ENCODE data around the gene SLC16A13.
"Not testable (repeated sequence)": the region's sequence is repeated elsewhere in the genome, so short reads cannot be mapped to it uniquely, and the experiment has no call there.

SLC16A13 gene

DNA sequence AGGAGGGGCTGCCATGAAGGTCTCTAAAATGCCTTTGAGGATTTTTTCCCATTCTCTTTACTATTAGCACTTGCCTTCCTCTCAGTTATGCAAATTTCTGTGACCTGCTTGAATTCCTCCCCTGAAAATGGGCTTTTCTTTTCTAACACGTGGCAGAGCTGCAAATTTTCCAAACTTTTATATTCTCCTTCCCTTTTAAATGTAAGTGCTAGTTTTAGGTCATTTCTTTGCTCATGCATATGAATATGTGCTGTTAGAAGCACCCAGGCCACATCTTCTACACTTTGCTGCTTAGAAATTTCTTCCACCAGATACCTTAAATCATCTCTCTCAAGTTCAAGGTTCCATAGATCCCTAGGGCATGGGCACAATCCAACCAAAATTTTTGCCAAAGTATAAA, 32.5 kb downstream of the SLC16A13 start:
- DNase-seq = no peak

DNA sequence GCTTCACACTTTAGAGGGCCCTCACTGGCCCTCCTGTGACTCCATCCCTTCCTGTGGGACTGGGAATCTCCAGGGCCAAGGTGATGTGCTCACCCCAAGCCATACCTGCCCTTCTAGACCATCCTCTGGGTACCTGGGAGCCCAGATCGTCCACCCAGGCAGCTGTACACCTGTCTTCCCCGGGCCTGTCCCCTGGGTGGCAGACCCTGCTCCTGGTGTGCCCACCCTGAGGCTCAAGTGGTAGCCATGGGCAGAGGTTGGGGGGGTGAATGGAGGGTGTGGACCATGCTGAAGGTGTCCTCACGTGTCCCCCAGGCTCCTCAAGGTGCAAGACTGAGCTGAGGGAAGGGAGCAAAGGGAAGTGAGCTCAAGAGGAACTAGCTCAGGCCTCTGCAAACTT, 34.9 kb downstream of the SLC16A13 start:
- DNase-seq = no peak

DNA sequence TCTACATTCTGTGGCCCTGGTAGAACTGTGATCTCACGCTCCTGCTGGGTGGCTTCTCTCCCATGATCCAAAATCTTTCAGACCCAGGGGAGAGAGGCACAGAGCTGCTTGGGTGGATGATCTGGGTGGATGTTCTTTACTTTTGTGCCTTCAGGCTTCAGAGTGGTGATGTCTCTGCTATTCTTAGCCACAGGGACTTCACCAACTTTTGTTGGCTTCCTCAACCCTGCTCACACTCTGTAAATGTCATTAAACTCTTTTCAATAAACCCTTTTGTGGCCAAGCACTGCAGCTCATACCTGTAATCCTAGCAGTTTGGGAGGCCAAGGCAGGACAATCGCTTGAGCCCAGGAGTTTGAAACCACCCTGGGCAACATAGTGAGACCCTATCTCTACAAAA, 36.6 kb downstream of the SLC16A13 start:
- DNase-seq = no peak

DNA sequence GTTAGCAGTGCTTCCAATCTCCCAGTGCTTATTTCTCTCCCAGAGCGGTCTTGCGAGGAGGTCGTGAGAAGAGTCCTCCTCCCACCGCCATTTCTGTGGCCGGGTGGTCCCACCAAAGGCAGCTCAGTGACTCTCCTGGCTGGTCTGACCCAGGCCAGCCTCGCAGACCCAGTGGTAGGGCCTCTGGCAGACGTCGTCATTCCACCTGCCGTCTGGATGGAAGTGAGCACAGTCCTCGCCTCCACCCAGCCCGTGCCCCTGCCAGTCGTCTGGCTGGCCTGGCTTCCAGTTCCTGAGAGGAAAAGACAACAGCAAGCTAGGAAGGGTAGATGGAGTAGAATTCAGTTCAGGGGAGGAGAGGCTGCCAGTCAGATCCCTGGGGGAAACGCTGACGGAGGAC, 39.1 kb downstream of the SLC16A13 start:
- DNase-seq = no peak

DNA sequence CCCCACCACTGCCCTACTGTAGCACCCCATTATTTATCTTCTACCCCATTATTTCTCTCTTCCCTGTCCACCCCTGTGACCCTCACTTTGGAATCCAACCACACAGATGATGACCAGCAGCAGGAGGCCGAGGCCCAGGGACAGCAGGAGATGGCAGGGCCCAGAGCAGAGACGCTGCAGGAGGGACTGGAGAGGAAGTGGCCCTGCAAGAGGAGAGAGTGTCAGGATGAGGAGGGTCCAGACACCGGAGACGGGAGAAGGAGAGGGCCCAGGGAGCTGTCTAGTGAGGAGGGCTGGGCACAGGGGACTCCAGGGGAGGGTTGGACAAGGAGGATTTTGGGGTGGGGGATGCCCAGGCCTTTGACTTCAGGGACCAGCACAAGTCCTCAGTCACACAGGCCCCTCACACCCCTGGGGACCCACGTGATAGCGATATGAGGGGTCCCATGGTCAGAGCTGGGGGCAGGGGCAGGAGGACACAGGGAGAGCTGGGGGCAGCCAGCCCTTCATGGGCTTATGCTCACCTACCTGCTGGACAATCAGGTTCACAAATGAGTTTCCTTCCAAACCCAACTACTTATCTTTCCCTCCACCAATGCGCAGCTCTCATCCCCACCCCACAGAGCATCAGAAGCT, 42.2 kb downstream of the SLC16A13 start:
- no peak for DNase-seq

DNA sequence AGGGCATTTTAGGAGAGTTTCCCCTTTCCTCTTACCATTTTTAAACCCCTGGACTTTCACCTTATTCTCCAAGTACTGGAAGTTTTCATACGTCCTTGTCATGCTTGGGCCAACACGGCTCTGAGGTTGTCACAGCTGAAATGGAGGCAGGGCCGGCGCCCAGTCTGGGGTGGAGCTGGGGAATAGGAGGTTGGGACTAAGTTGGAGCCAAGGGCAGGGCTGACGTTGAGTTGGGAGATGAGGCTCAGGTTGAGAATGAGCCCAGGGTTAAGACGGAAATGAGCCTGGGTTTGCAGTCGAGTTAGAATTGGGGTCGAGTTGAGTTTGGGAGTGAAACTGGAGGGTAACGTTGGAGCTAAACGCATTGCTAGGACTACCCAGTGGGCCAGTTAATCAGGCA, 42.9 kb downstream of the SLC16A13 start:
- DNase-seq = no peak

DNA sequence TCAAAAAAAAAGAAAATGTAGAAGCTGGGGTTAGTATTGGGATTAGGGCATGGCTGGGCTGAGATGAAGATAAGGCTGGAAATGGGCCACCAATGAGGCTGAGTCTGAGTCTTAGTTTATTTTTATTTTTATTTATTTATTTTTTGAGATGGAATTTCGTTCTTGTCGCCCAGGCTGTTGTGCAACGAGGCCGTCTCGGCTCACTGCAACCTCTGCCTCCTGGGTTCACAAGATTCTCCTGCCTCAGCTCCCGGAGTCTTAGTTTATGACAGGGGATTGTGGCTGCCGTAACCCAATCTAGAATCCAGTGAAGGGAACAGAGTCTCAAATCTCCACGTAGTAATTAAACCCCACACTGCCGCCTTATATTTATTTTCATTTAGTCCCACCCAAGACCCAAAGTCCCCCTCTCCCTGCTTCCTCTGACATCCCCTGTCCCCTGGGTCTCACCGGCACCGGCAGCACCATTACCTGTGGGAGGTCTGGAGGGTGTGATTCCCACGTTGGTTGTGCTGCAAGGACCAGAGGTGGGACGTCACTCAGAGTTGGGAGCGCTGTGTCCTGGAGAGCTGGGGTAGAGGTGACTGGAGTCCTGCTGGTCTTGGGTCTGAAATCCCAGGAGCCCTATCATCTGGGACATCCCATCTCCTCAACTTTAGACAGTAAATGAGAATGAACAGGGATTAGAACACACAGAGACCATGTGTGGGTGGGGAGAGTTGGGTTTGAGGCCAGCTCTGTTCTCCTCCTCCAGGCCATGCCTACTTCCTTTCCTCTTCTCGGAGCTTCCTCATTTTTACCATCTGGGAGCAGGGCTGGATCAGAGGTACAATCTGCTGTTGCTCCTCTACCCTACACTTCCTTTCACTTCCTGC, 44.0 kb downstream of the SLC16A13 start, which contains the start of gene CLEC10A:
CLEC10A (minus strand) TSS at position 671 of the 875 bp plus-strand sequence. CDS start 1,439 bp downstream, outside the sequence.
- DNase-seq = no peak

DNA sequence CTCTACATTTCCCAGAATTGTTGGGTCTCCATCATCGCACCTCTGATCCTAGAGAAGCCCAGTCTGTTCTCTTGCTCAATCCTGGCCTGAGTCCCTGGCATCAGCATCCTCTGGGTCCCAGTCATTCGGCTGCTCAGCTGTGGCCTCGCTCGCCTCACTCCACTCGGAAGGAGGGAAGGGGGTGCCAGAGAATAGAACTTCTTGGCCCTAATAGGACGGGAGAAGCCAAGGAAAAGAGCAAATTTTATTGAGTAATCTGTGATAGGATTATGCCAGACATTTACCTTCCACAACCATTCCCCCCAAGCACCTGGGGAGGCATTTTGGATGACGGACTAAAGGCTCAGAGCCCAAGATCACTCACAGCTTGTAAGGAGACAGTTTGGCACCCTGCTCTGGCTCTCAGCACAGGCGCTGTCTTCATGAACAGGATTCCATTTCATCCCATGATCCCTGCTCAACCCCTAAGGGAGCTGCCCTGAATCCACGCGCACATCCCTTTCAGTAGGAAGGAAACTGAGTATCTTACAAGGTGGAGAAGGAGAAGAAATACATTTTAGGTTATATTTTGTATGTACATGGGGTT, 44.7 kb downstream of the SLC16A13 start:
- no peak for DNase-seq

DNA sequence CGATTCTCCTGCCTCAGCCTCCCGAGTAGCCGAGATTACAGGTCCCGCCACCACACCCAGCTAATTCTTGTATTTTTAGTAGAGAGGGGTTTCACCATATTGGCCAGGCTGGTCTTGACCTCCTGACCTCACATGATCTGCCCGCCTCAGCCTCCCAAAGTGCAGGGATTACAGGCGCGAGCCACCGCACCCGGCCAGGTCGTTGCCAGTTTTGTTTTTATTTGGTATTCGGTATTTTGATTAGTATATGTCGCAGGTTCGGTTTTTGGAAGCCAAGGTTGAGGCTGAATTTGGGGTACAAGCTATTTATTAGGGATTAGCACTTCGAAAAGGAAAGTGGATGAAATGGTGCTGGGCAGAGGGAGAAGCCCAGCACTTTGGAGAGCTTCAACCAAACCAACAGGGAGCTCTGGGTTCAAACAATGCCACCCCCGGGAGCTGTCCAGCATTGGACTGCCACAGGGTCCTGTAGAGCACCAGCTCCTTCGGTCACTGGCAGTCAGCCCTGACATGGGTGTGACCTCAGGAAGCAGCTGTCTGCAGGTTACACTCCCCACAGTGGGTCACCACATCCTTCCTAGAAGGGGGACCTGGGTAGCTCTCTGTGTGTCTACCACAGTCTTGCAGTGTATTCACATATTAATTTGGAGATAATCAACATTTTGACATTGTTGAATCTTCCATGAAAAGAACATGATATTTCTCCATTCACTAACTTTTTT, 45.7 kb downstream of the SLC16A13 start:
- DNase-seq = no peak

DNA sequence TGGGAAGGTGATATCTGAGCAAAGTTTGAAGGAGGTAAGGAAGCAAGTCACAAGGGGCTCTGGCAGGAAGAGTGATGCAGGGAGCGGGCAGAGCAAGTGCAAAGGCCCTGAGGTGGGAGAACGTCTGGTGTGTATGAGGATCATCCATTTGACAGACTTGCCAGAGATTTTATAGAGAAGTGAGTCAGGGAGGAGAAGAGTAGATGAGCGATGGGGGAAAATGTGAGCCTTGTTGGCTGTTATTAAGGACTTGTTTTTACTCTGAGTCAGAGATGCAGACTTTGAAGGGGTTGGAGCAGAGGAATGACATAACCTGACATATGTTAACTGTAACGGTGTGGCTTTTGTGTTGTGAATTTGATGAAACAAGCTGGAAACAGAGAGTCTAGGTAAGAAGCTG, 47.8 kb downstream of the SLC16A13 start:
- DNase-seq = no peak

DNA sequence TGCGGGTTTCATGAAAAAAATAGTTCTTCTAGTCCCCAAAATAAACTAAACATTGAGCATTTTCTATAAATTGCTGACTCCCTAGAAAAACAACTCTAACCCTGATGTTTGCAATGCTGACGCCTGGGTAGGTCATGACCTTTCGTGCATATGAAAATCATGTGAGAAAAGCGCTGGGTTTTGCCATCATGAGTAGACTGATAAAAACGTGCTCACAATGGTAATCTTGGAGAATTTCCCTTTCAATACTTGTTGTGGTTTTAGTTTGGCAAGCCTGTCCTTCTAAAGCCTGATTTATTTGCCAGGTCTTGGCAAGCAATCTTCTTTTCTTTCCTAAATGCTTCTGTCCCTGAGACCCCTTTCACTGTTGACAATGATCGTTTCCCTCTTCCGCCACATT, 48.3 kb downstream of the SLC16A13 start:
- DNase-seq = no peak

DNA sequence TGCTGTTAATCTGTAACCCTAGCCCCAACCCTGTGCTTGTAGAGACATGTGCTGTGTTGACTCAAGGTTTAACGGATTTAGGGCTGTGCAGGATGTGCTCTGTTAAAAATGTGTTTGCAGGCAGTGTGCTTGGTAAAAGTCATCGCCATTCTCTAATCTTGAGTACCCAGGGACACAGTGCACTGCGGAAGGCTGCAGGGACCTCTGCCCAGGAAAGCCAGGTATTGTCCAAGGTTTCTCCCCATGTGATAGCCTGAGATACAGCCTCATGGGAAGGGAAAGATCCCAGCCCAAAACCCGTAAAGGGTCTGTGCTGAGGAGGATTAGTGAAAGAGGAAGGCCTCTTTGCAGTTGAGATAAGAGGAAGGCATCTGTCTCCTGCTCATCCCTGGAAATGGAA, 52.6 kb downstream of the SLC16A13 start:
- not testable (repeated sequence) for DNase-seq

DNA sequence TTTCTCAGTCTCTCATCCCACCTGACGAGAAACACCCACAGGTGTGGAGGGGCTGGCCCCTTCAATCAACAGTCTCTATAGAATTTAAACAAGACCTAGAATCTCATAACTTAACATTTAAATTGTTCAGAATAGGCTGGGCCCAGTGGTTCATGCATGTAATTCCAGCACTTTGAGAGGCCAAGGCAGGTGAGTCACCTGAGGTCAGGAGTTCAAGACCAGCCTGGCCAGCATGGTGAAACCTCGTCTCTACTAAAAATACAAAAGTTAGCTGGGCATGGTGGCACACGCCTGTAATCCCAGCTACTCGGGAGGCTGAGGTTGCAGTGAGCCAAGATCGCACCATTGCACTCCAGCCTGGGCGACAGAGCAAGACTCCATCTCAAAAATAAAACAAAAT, 53.8 kb downstream of the SLC16A13 start:
- not testable (repeated sequence) for DNase-seq

Measured in right hindlimb (tissue), 1 donor.